ENCODE data around the gene OR11H7.
"Not testable (repeated sequence)": the region's sequence is repeated elsewhere in the genome, so short reads cannot be mapped to it uniquely, and the experiment has no call there.

The OR11H7 gene

GRCh38 chr14:20280265-20280664 lies 51.5 kb downstream of the OR11H7 start:
- not testable (repeated sequence) for DNase-seq

Measured in NCI-H510A treated with DMSO at 0.1 percent for 48 hours (cell line).